HCT116 (cell line): ENCODE measurements around the gene CHST11. TPM values are rescaled to one million over a fixed set of nuclear protein-coding genes. Genes with fewer than 3 reads are reported as not detected.

ENCODE experiments used
- ATAC-seq: fragments of 200-7000 bp; cut with Tn5 transposase; 2 replicates; pipeline ENCODE4 v1.9.1; 2020; ENCODE audit warnings: mild to moderate bottlenecking, moderate library complexity
- BruUV-seq: library from RNA; stranded (reverse); fragments of 400-500 nt; replicated peaks from 2 replicates; lab custom pipeline; 2021; lab: Mats Ljungman, UMichigan
- CTCF ChIA-PET: fragments of 300-600 bp; sonication (Branson Sonifier 250); formaldehyde crosslinking; loops from one replicate; lab custom pipeline; 2021; ENCODE audit warnings: antibody characterized with exemption; lab: Charles Lee
- POLR2A ChIA-PET: fragments of 300-600, 350-600 bp; sonication (Branson Sonifier 250); formaldehyde crosslinking; loops from one replicate; lab custom pipeline; 2021; ENCODE audit warnings: antibody characterized with exemption; lab: Charles Lee
- RAD21 ChIA-PET, 2 experiments: fragments of 300-600 bp; sonication (Branson Sonifier 250); formaldehyde crosslinking; loops; one replicate each; lab custom pipeline; 2023; ENCODE audit warnings: low total read pairs in 2 of 2; ENCODE audit not compliant: uncharacterized antibody in 2 of 2, unreplicated experiment in 2 of 2, low non-redundant PET in 1 of 2; lab: Charles Lee
- DNase-seq: peaks from one replicate; pipeline ENCODE4 v3.0.0-alpha.2; 2010; ENCODE audit warnings: low read depth, low spot score
- H2AFZ ChIP-seq: fragments of 200-600 bp; shearing (Covaris generic), sonication (generic); 2 replicates; pipeline ENCODE4 v1.6.1; 2017; ENCODE audit warnings: low read depth, mixed run types, mixed read lengths, antibody characterized with exemption, low read length; ENCODE audit not compliant: poor library complexity, severe bottlenecking
- H3K27ac ChIP-seq: 2 replicates; pipeline ENCODE4 v1.5.1; 2012; ENCODE audit warnings: low read depth, low read length
- H3K27me3 ChIP-seq: fragments of 200-600 bp; sonication (generic); 2 replicates; pipeline ENCODE4 v1.6.1; 2016; ENCODE audit warnings: mixed run types, low read length, mixed read lengths; ENCODE audit not compliant: insufficient read depth
- H3K36me3 ChIP-seq, 2 experiments: fragments of 200-500 bp in 1 of 2; fragments of 200-600 bp in 1 of 2; sonication (Bioruptor generic) in 1 of 2; sonication (generic) in 1 of 2; 2 replicates each; pipeline versions ENCODE4 v1.5.1 to v1.6.1; 2014 to 2016; ENCODE audit warnings: low read length in 2 of 2, inconsistent platforms in 1 of 2, mixed read lengths in 1 of 2, mixed run types in 1 of 2; ENCODE audit not compliant: insufficient read depth in 2 of 2, control insufficient read depth in 1 of 2
- H3K4me1 ChIP-seq, 2 experiments: fragments of 200-600 bp in 1 of 2; sonication (generic) in 1 of 2; 2 replicates each; pipeline versions ENCODE4 v1.5.1 to v1.6.1; 2012 to 2017; ENCODE audit warnings: low read length in 2 of 2, inconsistent platforms in 1 of 2, mild to moderate bottlenecking in 1 of 2, mixed read lengths in 1 of 2, mixed run types in 1 of 2, moderate library complexity in 1 of 2; ENCODE audit not compliant: insufficient read depth in 2 of 2, control insufficient read depth in 1 of 2
- H3K4me2 ChIP-seq: fragments of 200-600 bp; sonication (generic); 2 replicates; pipeline ENCODE4 v1.6.1; 2017; ENCODE audit warnings: mixed run types, low read length, mixed read lengths
- H3K4me3 ChIP-seq, 2 experiments: fragments of 200-600 bp in 1 of 2; sonication (generic) in 1 of 2; replicated peaks in 1 of 2; 2 replicates each; pipeline ENCODE4 v1.5.1; 2011 to 2016; ENCODE audit warnings: low read length in 2 of 2, control low read depth in 1 of 2, low read depth in 1 of 2, mild to moderate bottlenecking in 1 of 2, mixed read lengths in 1 of 2, mixed run types in 1 of 2
- H3K79me2 ChIP-seq: fragments of 200-600 bp; sonication (generic); 2 replicates; pipeline ENCODE4 v1.6.1; 2017; ENCODE audit warnings: mild to moderate bottlenecking, mixed run types, low read length, moderate library complexity, mixed read lengths; ENCODE audit not compliant: insufficient read depth
- H3K9ac ChIP-seq: fragments of 200-600 bp; sonication (generic); 2 replicates; pipeline ENCODE4 v1.6.1; 2016; ENCODE audit warnings: low read length, mixed read lengths
- H3K9me2 ChIP-seq: fragments of 200-600 bp; sonication (generic), shearing (Covaris generic); 2 replicates; pipeline ENCODE4 v1.6.1; 2017; ENCODE audit warnings: mixed run types, mild to moderate bottlenecking, moderate library complexity; ENCODE audit not compliant: insufficient read depth
- H3K9me3 ChIP-seq, 2 experiments: fragments of 200-500 bp in 1 of 2; fragments of 200-600 bp in 1 of 2; sonication (Bioruptor generic) in 1 of 2; sonication (generic) in 1 of 2; 2 replicates each; pipeline ENCODE4 v1.6.1; 2014 to 2017; ENCODE audit warnings: low read length in 2 of 2, mixed read lengths in 2 of 2, inconsistent platforms in 1 of 2, low read depth in 1 of 2, mild to moderate bottlenecking in 1 of 2, mixed run types in 1 of 2, moderate library complexity in 1 of 2; ENCODE audit not compliant: control insufficient read depth in 1 of 2, insufficient read depth in 1 of 2
- H4K20me1 ChIP-seq: fragments of 200-600 bp; sonication (generic), shearing (Covaris generic); 2 replicates; pipeline ENCODE4 v1.6.1; 2017; ENCODE audit warnings: mixed run types, mild to moderate bottlenecking, moderate library complexity; ENCODE audit not compliant: insufficient read depth
- ATF3 ChIP-seq: IDR thresholded peaks from 2 replicates; pipeline ENCODE4 v1.6.1; 2012
- CBX3 ChIP-seq: IDR thresholded peaks from 2 replicates; pipeline ENCODE4 v1.6.1; 2012; ENCODE audit warnings: low read depth
- CEBPB ChIP-seq: IDR thresholded peaks from 2 replicates; pipeline ENCODE4 v1.6.1; 2012; ENCODE audit warnings: low read depth
- EGR1 ChIP-seq: IDR thresholded peaks from 2 replicates; pipeline ENCODE4 v1.6.1; 2012; ENCODE audit warnings: low read depth
- ELF1 ChIP-seq: IDR thresholded peaks from 2 replicates; pipeline ENCODE4 v1.6.1; 2012; ENCODE audit warnings: low read depth, borderline replicate concordance
- EZH2 ChIP-seq: fragments of 200-600 bp; sonication (generic); IDR thresholded peaks from 2 replicates; pipeline ENCODE4 v1.6.1; 2017; ENCODE audit warnings: antibody characterized with exemption, mixed run types
- EZH2phosphoT487 ChIP-seq: fragments of 200-600 bp; IDR thresholded peaks from 2 replicates; pipeline ENCODE4 v1.6.1; 2018; ENCODE audit warnings: antibody characterized with exemption, borderline replicate concordance
- FOSL1 ChIP-seq: IDR thresholded peaks from 2 replicates; pipeline ENCODE4 v1.6.1; 2012; ENCODE audit warnings: low read depth
- JUND ChIP-seq: IDR thresholded peaks from 2 replicates; pipeline ENCODE4 v1.6.1; 2012
- MAX ChIP-seq: IDR thresholded peaks from 2 replicates; pipeline ENCODE4 v1.6.1; 2012
- POLR2A ChIP-seq: IDR thresholded peaks from 2 replicates; pipeline ENCODE4 v1.7.0; 2011; ENCODE audit warnings: borderline replicate concordance; ENCODE audit not compliant: insufficient read depth, insufficient read length; ENCODE audit errors: extremely low read depth
- POLR2AphosphoS5 ChIP-seq: IDR thresholded peaks from 2 replicates; pipeline ENCODE4 v1.6.1; 2011; ENCODE audit warnings: mild to moderate bottlenecking, low read depth, low read length, moderate library complexity
- RAD21 ChIP-seq: IDR thresholded peaks from 2 replicates; pipeline ENCODE4 v1.6.1; 2012; ENCODE audit warnings: low read depth, mild to moderate bottlenecking
- REST ChIP-seq: IDR thresholded peaks from 2 replicates; pipeline ENCODE4 v1.6.1; 2012; ENCODE audit warnings: low read depth
- SIN3A ChIP-seq: IDR thresholded peaks from 2 replicates; pipeline ENCODE4 v1.6.1; 2012; ENCODE audit warnings: low read depth
- SP1 ChIP-seq: IDR thresholded peaks from 2 replicates; pipeline ENCODE4 v1.6.1; 2012; ENCODE audit warnings: low read depth
- SRF ChIP-seq: IDR thresholded peaks from 2 replicates; pipeline ENCODE4 v1.6.1; 2012; ENCODE audit warnings: low read depth
- TCF7L2 ChIP-seq: IDR thresholded peaks from 2 replicates; pipeline ENCODE4 v1.7.0; 2011; ENCODE audit warnings: borderline replicate concordance, inconsistent platforms; ENCODE audit not compliant: insufficient read depth, insufficient read length; ENCODE audit errors: extremely low read depth
- YY1 ChIP-seq: IDR thresholded peaks from 2 replicates; pipeline ENCODE4 v1.6.1; 2011; ENCODE audit warnings: low read length, low read depth, moderate library complexity, mild to moderate bottlenecking; ENCODE audit not compliant: insufficient replicate concordance; ENCODE audit errors: extremely low read depth
- ZBTB33 ChIP-seq: IDR thresholded peaks from 2 replicates; pipeline ENCODE4 v1.6.1; 2011; ENCODE audit warnings: mild to moderate bottlenecking, low read length, moderate library complexity; ENCODE audit not compliant: insufficient replicate concordance; ENCODE audit errors: extremely low read depth
- ZFX ChIP-seq: fragments of 450-650 bp; IDR thresholded peaks from 2 replicates; pipeline ENCODE4 v1.6.1; 2017
- ZNF274 ChIP-seq: fragments of 200-500 bp; sonication (Bioruptor generic); IDR thresholded peaks from 2 replicates; pipeline ENCODE4 v1.6.1; 2014; ENCODE audit warnings: mild to moderate bottlenecking, low read depth, low read length, inconsistent platforms
- intact Hi-C: fragments of 100-400 bp; cut with micrococcal nuclease; formaldehyde crosslinking; loops from 2 replicates; pipeline ENCODE4 v1.10.0; 2022
- total RNA-seq: library from RNA; stranded (reverse); gene quantifications from one replicate; pipeline ENCODE4 v1.2.1, GENCODE V29; 2021; ENCODE audit not compliant: unreplicated experiment

The CHST11 gene
- total RNA-seq, 1 experiment from 2014 or later, result 10.1 TPM

- H4K20me1 ChIP-seq, result no peaks in the 10 kb centered on the region
- H3K4me2 ChIP-seq, result peak overlapping the region; percentile 82
- no peak overlapping the region for H2AFZ ChIP-seq
- ATAC-seq, result peak; percentile 56
- H3K4me1 ChIP-seq, result peaks cover 9 to 34% of the 10 kb centered on the region in 2 experiments
- no TSS peak for BruUV-seq
- H3K9me3 ChIP-seq, result no peaks in the 10 kb centered on the region
- intact Hi-C loops, result no loop called here
- peak; percentile 57 for DNase-seq
- POLR2A ChIA-PET, result no interaction called here
- RAD21 ChIA-PET, result no interaction called here
- H3K27me3 ChIP-seq, result no peaks in the 10 kb centered on the region
- peak overlapping the region in 1 of 2 experiments; percentile 21; a peak in 2 of 4 replicates for H3K4me3 ChIP-seq
- no peaks in the 10 kb centered on the region for H3K36me3 ChIP-seq
- H3K9me2 ChIP-seq, result no peaks in the 10 kb centered on the region
- H3K27ac ChIP-seq, result no peak overlapping the region
- CTCF ChIA-PET, result no interaction called here
- H3K79me2 ChIP-seq, result peaks cover 15% of the 10 kb centered on the region
- no peak overlapping the region for H3K9ac ChIP-seq
- TF ChIP-seq EGR1, result peak; percentile 64
- no peak for TF ChIP-seq EZH2
- TF ChIP-seq ATF3, result no peak
- no peak for TF ChIP-seq ZFX
- TF ChIP-seq JUND, result peak; percentile 80
- no peak for TF ChIP-seq ELF1
- no peak for TF ChIP-seq YY1
- TF ChIP-seq RAD21, result no peak; the same call in 1 of the 2 replicates
- TF ChIP-seq CEBPB, result 0 out of 2 replicates have a peak, but pooled peaks have one; percentile 4
- peak; percentile 70; the same call in 1 of the 2 replicates for TF ChIP-seq CBX3
- no peak; the same call in 1 of the 2 replicates for TF ChIP-seq POLR2AphosphoS5
- TF ChIP-seq REST, result no peak
- no peak for TF ChIP-seq SIN3A
- TF ChIP-seq SP1, result peak; percentile 79
- peak; percentile 78 for TF ChIP-seq FOSL1
- peak; percentile 63; the same call in 1 of the 2 replicates for TF ChIP-seq MAX
- no peak for TF ChIP-seq POLR2A
- no peak for TF ChIP-seq ZNF274
- TF ChIP-seq ZBTB33, result no peak
- TF ChIP-seq TCF7L2, result no peak
- TF ChIP-seq EZH2phosphoT487, result no peak
- no peak for TF ChIP-seq SRF
Measured at GRCh38 chr12:104454997-104455396, 1.8 kb upstream of the CHST11 start.
